H7 (cell line): ENCODE results near the gene ZBTB1. TPM values are rescaled to one million over a fixed set of nuclear protein-coding genes. Genes with fewer than 3 reads are reported as not detected.
"Not testable (repeated sequence)": the region's sequence is repeated elsewhere in the genome, so short reads cannot be mapped to it uniquely, and the experiment has no call there.

Source experiments
- DNase-seq: peaks from one replicate; pipeline ENCODE4 v3.0.0; 2012
- H3K27me3 ChIP-seq: 2 replicates; pipeline ENCODE4 v1.6.0; 2011; ENCODE audit warnings: mild to moderate bottlenecking, low read length; ENCODE audit not compliant: control insufficient read depth, insufficient read depth
- H3K36me3 ChIP-seq: replicated peaks from 2 replicates; pipeline ENCODE4 v1.5.1; 2011; ENCODE audit warnings: low read length; ENCODE audit not compliant: control insufficient read depth, insufficient read depth
- H3K4me3 ChIP-seq: 2 replicates; pipeline ENCODE4 v1.5.1; 2011; ENCODE audit warnings: low read depth, mild to moderate bottlenecking, control low read depth, low read length, moderate library complexity; ENCODE audit not compliant: insufficient read depth
- total RNA-seq: library from RNA; depleted of rRNA; stranded (reverse); fragments of >200 nt; shearing (Covaris generic); gene quantifications from 2 replicates; pipeline ENCODE4 v1.2.3, GENCODE V29; 2014

The ZBTB1 gene
- total RNA-seq, 1 experiment from 2014 or later, result 16.0 TPM

GRCh38 chr14:64506721-64507120, 2.2 kb downstream of the ZBTB1 start:
- Histone ChIP-seq H3K27me3 (no peaks in the 10 kb centered on the region), H3K36me3 (no peaks in the 10 kb centered on the region), H3K4me3 (no peak overlapping the region)
- no peak for DNase-seq

GRCh38 chr14:64507376-64508156, 3.0 kb downstream of the ZBTB1 start:
- DNase-seq, result no peak
- no peak overlapping the region for H3K4me3 ChIP-seq
- H3K27me3 ChIP-seq, result no peaks in the 10 kb centered on the region

GRCh38 chr14:64508215-64508776, 3.7 kb downstream of the ZBTB1 start:
- DNase-seq, result no peak
- no peaks in the 10 kb centered on the region for H3K36me3 ChIP-seq
- no peaks in the 10 kb centered on the region for H3K27me3 ChIP-seq
- no peak overlapping the region for H3K4me3 ChIP-seq

More at GRCh38 chr14:64507376-64508156, 3.0 kb downstream of the ZBTB1 start:
- H3K36me3 ChIP-seq, result no peaks in the 10 kb centered on the region

- Histone ChIP-seq H3K4me3 (no peak overlapping the region), H3K36me3 (no peaks in the 10 kb centered on the region), H3K27me3 (no peaks in the 10 kb centered on the region)
- DNase-seq, result no peak
Observed at GRCh38 chr14:64509036-64509435, 4.5 kb downstream of the ZBTB1 start.

- peak; percentile 55 for DNase-seq
- Histone ChIP-seq H3K4me3 (no peak overlapping the region), H3K36me3 (no peaks in the 10 kb centered on the region), H3K27me3 (no peaks in the 10 kb centered on the region)
Observed at GRCh38 chr14:64510825-64511671, 6.5 kb downstream of the ZBTB1 start.

GRCh38 chr14:64513271-64513670, 8.7 kb downstream of the ZBTB1 start:
- no peak for DNase-seq
- no peaks in the 10 kb centered on the region for H3K27me3 ChIP-seq
- H3K4me3 ChIP-seq, result no peak overlapping the region
- H3K36me3 ChIP-seq, result no peaks in the 10 kb centered on the region

- H3K4me3 ChIP-seq, result no peak overlapping the region
Observed at GRCh38 chr14:64515053-64515452, 10.5 kb downstream of the ZBTB1 start.

GRCh38 chr14:64516969-64517368, 12.4 kb downstream of the ZBTB1 start:
- DNase-seq, result no peak
- H3K4me3 ChIP-seq, result no peak overlapping the region
- peaks cover 3% of the 10 kb centered on the region; the same call in 1 of the 2 replicates for H3K36me3 ChIP-seq
- H3K27me3 ChIP-seq, result no peaks in the 10 kb centered on the region

More at GRCh38 chr14:64515053-64515452, 10.5 kb downstream of the ZBTB1 start:
- no peak for DNase-seq
- H3K36me3 ChIP-seq, result no peaks in the 10 kb centered on the region
- H3K27me3 ChIP-seq, result no peaks in the 10 kb centered on the region

- H3K4me3 ChIP-seq, H3K36me3 ChIP-seq, DNase-seq, H3K27me3 ChIP-seq: not testable (repeated sequence)
Observed at GRCh38 chr14:64517667-64518066, 13.1 kb downstream of the ZBTB1 start.

GRCh38 chr14:64518229-64518628, 13.7 kb downstream of the ZBTB1 start:
- no peaks in the 10 kb centered on the region for H3K27me3 ChIP-seq
- peaks cover 3% of the 10 kb centered on the region for H3K36me3 ChIP-seq
- no peak for DNase-seq
- H3K4me3 ChIP-seq, result no peak overlapping the region

GRCh38 chr14:64520699-64521098, 16.1 kb downstream of the ZBTB1 start:
- no peak for DNase-seq
- Histone ChIP-seq H3K36me3 (peaks cover 3% of the 10 kb centered on the region), H3K27me3 (no peaks in the 10 kb centered on the region), H3K4me3 (no peak overlapping the region)

GRCh38 chr14:64522591-64523355, 18.2 kb downstream of the ZBTB1 start:
- DNase-seq, result no peak
- H3K4me3 ChIP-seq, result no peak overlapping the region
- H3K27me3 ChIP-seq, result no peaks in the 10 kb centered on the region
- peaks cover 3% of the 10 kb centered on the region for H3K36me3 ChIP-seq

- Histone ChIP-seq H3K36me3 (peaks cover 3% of the 10 kb centered on the region), H3K4me3 (no peak overlapping the region), H3K27me3 (no peaks in the 10 kb centered on the region)
- DNase-seq, result no peak
Observed at GRCh38 chr14:64525354-64525753, 20.8 kb downstream of the ZBTB1 start.

GRCh38 chr14:64531567-64531966, 27.0 kb downstream of the ZBTB1 start:
- DNase-seq, result no peak
- Histone ChIP-seq H3K4me3 (no peak overlapping the region), H3K27me3 (no peaks in the 10 kb centered on the region), H3K36me3 (no peaks in the 10 kb centered on the region)
